SHP77 (cell line): ENCODE measurements around the gene WIZ.

Experiments used
- DNase-seq, 2 experiments: peaks; one replicate each; lab custom pipeline; 2025; lab: John Stamatoyannopoulos, UW

The WIZ gene

DNA sequence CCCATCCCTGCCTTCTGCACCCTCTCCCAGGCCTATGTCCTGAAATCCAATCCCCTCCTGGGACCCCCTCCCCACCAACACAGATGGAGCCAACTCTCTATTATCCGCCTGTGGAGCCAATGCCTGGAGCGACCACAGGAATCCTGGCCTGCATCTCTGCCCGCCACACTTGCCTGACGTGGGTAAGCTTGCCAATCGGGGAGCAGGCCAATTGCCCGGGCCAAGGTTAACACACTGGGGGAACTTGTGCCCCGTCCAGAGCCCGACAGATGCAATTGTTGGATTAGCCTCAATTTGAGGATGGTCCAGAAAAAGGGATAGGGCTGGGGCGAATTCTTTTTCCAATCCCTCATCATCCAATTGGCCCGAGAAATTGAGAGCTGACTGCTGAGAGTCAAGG, 5.9 kb downstream of the WIZ start:
- DNase-seq, result no peak

DNA sequence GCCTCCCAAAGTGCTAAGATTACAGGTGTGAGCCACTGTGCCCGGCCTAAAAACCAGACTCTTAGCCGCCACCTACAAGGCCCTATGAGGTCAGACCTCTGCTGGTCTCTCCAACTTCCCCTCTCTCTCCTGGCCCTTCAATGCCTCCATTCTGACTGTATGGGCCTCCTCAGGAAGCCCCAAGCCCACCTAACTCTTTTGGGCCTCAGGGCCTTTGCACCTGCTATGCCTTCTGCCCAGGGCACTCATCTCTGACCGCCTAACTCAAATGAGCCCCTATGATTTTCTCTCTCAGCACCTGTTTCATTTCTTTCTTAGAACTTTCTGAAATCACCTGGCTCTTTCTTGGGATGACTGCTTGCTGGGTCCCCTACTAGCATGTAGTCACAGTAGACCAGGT, 6.4 kb downstream of the WIZ start:
- no peak for DNase-seq

DNA sequence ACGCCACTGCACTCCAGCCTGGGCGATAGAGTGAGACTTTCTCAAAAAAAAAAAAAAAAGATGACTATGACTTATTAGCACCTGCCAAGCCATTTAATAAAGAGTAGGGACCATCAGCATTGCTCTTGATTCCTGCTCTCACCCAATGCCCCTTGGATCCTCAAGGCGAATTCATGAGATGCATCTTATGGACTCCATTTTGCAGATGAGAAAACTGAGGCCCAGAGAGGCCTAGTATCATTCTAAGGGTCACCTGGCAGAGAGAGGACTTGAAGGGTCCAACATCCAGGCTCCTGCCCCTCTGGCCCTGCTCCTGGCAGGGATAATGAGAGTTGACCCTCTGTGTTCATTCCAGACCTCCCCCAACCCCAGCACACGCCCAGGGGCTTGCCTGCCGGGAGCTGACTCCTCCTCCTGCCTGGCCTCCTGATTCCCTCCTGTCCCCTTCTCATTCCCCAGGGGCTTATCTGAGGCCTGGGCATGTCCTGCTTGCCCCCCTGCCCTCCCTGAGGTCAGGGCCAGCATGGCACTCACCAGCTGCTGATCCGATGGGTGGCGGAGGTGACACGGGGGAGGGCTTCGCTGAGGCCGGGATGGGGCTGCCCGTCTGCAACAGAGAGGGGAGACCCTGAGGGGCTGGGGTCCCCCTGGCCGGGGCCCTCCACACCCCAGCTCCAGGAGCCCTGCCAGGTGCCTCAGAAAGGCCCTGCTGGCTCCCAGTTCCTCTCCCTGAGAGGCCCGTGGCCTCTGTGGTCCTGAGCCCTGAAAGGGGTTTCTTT, 7.4 kb downstream of the WIZ start:
- DNase-seq, result no peak

DNA sequence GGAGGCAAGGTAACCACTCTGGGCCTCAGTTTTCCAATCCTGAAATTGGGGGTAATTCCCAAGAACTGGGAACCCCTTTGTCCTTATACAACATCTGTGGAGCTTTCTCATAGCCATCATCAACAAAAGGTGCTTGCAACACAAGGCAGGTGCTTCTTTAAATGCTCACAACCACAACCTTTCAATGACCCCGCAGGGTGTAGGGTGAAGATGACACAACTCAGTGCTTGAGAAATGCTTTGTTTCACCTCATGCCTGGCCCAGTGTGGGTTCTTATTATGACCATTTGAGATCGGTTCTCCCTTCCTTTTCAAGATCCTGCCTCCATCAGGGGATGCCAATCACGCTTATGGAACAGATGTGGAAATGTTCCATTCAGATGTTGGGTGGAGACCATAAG, 8.4 kb downstream of the WIZ start:
- DNase-seq, result no peak

DNA sequence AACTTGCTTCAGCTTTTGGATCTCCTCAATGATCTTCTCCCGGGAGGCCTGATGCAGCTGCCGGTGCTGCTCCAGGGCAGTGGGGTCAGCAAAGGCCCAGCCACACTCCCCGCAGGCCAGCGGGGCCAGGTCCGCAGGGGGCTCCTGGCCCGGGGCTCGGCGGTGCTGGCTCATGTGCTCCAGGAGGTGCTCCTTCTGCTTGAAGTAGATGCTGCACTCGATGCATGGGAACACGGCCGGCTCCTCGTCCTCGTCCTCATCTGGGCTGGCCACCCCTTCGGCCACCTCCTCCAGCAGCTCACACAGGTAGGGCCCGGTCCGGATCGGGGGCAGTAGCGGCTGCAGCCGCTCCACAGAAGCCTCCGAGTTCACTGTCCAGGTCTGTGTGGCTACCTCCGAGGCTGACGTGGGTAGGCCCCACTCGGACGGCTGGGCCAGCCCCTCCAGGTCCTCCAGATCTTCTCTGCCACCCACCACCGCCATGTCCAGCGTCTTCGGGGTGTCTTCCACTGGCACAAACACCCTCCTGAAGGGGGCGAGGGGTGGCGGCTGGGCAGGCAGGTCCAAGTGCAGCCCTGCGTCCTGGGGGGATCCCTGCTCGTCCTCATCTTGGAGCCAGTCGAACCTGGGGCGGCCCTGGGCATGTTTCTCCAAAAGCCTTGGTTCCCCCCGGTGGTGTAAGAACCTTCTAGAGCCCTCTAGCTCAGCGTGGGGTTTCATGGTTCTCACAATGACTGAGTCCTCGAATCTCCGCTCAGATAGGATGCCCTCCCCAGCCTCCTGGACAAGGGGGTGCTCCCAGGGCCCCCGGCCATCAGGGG, 9.7 kb downstream of the WIZ start:
- DNase-seq, result no peak

DNA sequence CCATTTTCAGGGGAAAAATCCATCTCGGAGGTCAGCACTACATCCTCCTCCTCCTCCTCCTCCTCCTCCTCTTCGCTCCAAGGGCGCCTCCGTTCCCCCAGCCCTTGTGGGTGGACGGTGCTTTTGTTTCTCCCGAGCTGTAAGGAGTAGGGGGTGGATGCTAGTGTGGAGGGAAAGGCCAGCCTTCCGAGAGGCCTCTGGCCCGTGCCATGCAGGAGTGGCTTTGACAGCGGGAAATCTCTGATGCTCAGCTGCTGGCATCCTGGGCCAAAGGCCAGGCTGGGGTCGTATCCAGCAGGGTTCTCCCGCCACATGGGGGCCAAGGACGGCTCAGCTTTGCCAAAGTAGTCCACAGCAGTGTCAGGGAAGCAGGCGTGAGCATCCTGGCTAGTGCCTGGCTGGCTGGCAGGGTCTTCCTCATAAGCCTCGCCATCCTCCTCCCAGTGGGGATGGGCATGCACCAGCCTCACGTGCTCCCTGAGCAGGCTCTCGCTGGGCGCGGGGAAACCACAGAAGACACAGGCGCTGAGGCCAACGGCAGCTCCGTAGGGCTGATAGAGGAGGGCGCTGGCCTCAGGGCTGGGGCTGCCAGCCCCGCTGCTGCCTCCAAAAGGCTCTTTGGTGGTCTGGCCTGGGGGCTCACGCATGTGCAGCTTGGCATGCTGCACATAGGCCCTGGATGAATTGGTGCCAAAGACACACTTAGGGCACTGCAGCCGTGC, 10.5 kb downstream of the WIZ start:
- DNase-seq, result no peak

DNA sequence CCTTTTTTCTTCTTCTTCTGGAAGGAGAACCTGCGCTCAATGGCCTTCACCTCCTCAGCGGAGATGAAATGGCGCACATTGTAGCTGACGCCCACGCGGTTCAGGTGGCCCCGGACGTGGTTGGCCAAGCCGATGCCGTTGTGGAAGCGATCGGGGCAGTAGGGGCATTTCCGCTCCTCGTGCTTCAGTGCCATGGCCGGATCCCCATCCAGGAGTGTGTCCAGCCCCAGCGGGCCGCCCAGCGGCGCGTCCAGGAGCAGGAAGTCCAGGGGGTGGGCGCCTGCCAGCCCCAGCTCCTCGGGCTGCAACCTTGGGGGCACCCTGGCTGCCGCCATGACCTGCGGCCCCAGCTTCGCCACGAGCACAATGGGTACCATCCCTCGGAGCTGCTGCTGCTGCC, 11.2 kb downstream of the WIZ start:
- no peak for DNase-seq

DNA sequence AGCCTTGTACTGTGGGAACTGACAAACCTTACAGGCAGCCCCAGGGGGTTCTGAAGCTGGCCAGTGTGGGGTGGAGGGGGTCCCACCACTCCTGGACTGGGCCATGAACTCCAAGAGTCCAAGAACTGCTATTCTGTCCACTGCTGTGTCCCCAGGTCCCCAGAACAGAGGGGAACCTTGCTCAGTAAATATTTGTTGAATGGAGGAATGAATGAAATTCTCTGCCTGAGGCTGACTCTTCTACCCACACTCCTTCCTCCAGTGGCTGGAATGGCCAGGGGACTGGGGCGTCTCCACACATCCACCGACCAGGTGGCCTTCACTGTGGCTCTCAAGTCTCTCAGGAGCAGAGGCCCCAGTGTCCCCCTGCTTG, 11.6 kb downstream of the WIZ start:
- no peak for DNase-seq

DNA sequence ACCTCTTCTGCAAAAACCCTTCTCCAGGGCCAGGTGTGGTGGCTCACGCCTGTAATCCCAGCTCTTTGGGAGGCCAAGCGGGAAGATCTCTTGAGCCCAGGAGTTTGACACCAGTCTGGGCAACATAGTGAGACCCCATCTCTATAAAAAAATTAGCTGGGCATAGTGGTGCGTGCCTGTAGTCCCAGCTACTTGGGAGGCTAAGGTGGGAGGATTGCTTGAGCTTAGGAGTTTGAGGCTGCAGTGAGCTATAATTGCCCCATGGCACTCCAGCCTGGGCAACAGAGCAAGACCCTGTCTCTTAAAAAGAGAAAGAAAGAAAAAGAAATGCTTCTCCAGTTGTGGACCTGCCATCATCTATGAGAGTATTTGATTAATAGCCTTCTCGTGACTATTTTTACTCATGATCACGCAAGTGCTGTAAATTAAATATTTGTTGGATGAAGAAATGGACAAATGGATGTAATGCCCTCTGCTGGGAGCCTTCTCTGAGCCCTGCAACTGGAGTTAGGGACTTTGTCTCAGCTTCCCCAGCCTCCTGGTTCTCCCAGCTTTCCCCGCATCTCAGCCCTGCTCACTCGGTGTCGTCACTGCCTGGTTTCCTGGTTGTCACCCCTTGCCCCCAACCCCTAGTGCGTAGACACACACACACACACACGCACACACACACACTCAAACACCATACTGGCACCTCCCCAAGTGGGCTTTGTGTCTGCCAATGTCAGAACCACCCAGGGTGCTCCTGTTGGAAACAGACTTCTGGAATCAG, 12.2 kb downstream of the WIZ start:
- no peak for DNase-seq

DNA sequence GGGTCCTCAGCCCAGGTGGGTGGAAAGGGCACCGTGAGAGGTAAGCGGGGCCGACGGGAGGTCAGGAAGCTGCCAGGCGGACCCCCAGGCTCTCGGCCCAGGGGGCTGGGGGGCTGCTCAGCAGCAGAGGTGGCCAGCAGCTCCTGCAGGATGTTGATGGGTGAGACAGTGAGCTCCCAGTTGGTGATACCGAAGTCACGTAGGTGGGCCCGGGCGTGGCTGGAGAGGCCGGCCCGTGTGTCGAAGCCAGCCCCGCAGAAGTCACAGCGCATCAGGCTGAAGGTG, 13.0 kb downstream of the WIZ start:
- no peak for DNase-seq

- DNase-seq, result no peak
Observed at GRCh38 chr19:15436012-15436825, 13.5 kb downstream of the WIZ start.

DNA sequence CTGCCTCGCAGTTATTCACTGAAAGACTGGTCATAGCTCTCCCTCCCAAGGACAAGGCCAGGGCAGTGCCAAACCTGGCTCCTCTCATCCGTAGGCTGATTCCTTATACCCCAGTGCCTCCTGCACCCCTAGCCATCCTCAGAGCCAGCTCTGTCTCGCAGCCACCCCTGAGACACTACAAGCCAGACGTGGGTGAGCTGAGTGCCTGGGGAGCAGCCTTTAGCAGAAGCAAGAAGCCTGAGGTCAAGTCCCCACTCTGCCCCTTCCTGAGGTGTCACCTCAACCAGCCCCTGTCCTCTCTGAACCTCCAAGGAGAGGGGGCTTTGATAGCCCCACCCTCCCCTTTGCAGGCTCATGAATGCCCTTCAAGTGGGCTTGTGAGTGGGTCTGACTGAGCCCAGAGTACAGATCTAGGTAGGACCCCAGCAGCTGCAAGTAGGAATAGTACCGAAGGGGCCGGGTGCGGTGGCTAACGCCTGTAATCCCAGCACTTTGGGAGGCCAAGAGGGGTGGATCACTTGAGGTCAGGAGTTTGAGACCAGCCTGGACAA, 16.2 kb downstream of the WIZ start:
- DNase-seq, result no peak

- peak; percentile 62 to 89 for DNase-seq
Observed at GRCh38 chr19:15432629-15433518, 16.9 kb downstream of the WIZ start.

DNA sequence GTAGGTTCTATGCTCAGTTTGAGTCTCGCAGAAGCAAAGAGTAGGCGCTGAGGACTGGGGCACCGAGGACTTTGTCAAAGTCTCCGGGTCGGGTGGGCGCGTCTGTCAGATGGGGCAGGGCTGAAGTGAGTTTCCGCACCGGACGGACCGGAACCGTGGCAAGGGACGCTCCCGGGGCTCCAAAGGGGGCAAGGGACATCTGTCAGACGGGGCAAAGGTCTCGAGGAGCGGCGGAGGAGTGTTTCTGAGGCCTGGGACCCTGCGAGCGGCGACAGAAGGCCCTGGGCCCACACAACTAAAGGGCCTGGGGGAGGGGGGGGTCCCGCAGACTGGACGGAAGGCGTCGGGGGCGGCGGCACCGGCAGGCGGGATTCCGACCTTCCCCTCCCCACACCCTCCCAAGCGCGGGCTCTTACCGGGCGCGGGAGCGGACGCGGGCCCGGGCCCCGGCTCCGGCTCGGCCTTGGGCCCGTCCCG, 17.7 kb downstream of the WIZ start:
- DNase-seq, result no peak

- DNase-seq, result no peak
Observed at GRCh38 chr19:15431396-15432017, 18.2 kb downstream of the WIZ start.

GRCh38 chr19:15430526-15431120, 19.1 kb downstream of the WIZ start:
- DNase-seq, result no peak

- no peak for DNase-seq
Observed at GRCh38 chr19:15429825-15430467, 19.8 kb downstream of the WIZ start.

GRCh38 chr19:15428956-15429824, 20.6 kb downstream of the WIZ start:
- DNase-seq, result no peak
